SIG-M5 treated with dmso at 0.1 percent for 504 hours (cell line): ENCODE measurements around the gene GP2.
"Not testable (repeated sequence)": the region's sequence is repeated elsewhere in the genome, so short reads cannot be mapped to it uniquely, and the experiment has no call there.

Source experiments
- DNase-seq: peaks from one replicate; lab custom pipeline; 2025; ENCODE audit not compliant: unreplicated experiment; lab: John Stamatoyannopoulos, UW

Gene GP2

DNA sequence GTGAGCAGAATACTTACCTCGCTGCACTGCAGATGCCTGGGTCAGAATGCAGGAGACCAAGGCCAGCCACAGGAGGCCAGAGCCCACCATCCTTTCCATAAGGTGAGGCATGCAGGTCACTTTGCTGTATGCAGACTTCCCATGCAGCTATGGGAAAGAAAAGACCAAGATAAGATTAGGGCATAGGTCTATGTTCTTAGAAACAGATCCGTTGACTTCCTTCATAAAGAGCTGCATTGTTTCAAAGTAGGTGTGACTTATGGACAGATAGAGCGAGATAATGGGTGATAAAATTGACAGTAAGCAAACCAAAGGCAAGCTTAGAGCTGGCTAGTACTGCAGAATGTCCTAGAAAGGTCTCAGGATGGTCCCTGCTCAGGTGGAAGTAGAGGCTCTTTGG is 992 bp downstream of the GP2 start:
- no peak for DNase-seq

DNA sequence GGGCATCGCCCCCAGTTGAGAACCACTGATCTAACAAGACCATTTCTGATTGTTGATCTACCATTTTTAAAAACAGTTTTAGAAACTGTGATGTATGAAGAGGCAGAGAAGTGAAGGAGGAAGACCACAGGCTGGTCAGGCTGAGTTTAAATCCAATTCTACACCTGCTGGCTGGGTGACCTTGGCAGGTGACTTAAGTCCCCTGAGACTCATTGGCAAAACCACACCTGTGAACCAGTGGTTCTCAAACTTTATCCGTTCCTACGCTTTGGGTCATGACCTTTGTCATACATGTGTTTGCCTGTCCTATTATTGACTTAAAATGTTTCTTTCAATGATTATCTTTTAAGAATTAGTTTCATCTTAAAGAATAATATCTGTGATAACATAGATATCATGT is 2.3 kb downstream of the GP2 start:
- no peak for DNase-seq

GRCh38 chr16:20323591-20324117 is 3.7 kb downstream of the GP2 start:
- no peak for DNase-seq

GRCh38 chr16:20322696-20323095 is 4.6 kb downstream of the GP2 start:
- no peak for DNase-seq

- DNase-seq, result no peak
These were observed 5.6 kb downstream of the GP2 start for GRCh38 chr16:20321671-20322070.

DNA sequence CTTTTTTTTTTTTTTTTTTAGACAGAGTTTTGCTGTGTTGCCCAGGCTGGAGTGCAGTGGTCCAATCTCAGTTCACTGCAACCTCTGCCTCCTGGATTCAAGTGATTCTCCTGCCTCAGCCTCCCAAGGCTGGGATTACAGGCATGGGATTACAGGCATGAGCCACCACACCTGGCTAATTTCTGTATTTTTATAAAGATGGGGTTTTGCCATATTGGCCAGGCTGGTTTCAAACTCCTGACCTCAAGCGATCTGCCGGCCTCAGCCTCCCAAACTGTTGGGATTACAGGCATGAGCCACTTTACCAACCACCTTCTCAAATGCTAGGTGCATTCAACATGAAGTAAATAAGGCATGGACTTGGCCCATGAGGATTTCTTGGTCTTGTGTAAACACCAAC is 6.3 kb downstream of the GP2 start:
- DNase-seq, result not testable (repeated sequence)

- no peak for DNase-seq
These were observed 6.7 kb downstream of the GP2 start for GRCh38 chr16:20320592-20320991.

GRCh38 chr16:20320178-20320577 is 7.1 kb downstream of the GP2 start:
- no peak for DNase-seq

DNA sequence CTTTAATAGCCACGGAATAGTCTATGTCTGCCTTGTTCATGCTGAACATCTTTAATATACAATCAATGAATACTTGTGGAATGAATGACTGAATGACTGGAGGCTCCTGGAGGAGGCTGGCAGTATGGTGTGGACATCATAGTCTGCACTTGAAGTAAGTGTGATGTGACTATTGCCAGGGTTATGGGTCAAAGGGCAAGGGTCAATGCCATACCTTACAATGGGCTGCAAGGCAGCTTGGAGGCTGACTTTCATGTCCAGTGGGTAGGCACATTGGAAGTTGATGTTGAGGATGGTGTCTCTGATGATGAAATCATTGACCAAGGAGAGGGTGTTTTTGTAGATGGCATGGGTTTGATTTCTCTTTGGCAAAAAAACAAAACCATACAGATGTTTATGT is 7.9 kb downstream of the GP2 start:
- DNase-seq, result no peak

GRCh38 chr16:20318437-20318836 is 8.9 kb downstream of the GP2 start:
- DNase-seq, result no peak

- no peak for DNase-seq
These were observed 9.3 kb downstream of the GP2 start for GRCh38 chr16:20318006-20318405.

DNA sequence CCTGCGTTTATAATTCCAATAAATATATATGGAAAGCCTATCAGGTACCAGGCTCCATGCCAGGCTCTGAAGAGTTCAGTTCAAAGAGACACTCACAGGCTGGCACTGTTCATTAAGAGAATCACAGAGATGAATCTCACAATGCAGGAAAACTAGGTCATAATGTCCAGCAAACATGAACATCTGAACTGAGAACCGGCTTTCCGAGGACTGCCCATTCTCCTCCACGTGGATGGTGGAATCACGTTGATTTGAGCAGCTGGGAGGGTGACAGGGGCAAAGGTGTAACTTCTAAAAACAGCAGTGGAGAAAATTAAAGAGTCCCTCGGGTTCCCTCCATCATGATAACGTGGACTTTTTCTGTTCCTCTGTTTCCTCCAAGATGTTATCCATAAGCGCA is 10.2 kb downstream of the GP2 start:
- no peak for DNase-seq

- no peak for DNase-seq
These were observed 10.6 kb downstream of the GP2 start for GRCh38 chr16:20316715-20317114.

DNA sequence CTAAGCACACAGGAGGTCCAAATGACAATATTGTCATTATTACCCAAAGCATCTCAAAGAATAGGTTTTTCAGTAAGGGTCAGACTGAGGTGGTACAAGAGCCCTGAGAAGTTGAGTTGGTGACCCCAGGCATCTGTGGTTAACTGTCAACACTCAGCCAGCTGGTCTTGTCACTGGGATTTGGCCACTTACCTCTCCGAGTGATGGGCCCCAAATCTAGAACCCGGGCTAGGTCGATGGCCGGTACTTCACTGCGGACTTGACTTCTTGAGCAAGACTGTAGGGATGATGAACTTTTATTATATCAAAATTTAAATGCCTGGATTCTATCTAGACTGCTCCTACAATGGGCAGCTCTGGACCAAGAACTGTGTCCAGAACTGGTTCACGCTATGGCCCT is 11.5 kb downstream of the GP2 start:
- DNase-seq, result no peak

GRCh38 chr16:20314575-20314974 is 12.7 kb downstream of the GP2 start:
- no peak for DNase-seq

GRCh38 chr16:20313741-20314140 is 13.6 kb downstream of the GP2 start:
- DNase-seq, result no peak

- not testable (repeated sequence) for DNase-seq
These were observed 14.7 kb downstream of the GP2 start for GRCh38 chr16:20312536-20313095.

GRCh38 chr16:20311548-20311947 is 15.8 kb downstream of the GP2 start:
- DNase-seq, result no peak

DNA sequence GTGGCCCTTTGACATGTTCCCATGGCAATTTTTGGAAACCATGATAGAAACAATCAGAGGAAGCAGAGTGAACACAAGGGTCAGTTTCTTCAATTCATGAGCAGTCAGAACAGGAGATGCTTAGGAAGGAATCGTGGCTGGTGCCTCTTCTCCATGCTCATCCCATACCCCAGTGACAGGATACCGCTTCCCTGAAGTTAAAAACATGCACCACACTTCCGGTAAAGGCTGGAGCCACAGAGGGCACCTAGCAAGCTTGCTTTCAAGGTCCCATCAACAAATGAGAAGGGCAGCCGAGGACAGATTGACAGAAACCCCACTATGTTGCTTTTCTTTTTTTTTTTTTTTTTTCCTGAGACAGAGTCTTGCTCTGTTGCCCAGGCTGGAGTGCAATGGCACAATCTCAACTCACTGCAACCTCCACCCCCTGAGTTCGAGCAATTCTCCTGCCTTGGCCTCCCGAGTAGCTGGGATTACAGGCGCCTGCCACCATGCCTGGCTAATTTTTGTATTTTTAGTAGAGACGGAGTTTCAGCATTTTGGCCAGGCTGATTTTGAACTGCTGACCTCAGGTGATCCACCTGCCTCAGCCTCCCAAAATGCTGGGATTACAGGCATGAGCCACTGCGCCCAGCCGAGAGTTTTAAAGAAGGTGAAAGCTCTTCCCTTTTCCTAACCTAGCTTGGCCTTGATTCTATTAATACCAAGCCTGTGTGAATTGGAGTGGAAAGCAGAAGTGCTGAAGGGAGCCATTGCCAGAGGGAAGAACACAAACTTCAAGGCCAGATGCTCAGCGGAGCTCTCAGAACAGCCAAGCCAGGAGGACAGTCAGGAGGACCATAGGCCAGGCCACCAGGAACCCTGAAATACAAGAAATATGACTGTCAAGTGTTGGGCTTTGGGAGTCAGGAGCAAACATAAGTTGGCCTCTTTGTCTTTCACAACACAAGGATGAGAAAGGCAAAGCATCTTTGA is 16.6 kb downstream of the GP2 start:
- no peak for DNase-seq

GRCh38 chr16:20309786-20310185 is 17.5 kb downstream of the GP2 start:
- no peak for DNase-seq

- DNase-seq, result no peak
These were observed 18.3 kb downstream of the GP2 start for GRCh38 chr16:20308801-20309590.

DNA sequence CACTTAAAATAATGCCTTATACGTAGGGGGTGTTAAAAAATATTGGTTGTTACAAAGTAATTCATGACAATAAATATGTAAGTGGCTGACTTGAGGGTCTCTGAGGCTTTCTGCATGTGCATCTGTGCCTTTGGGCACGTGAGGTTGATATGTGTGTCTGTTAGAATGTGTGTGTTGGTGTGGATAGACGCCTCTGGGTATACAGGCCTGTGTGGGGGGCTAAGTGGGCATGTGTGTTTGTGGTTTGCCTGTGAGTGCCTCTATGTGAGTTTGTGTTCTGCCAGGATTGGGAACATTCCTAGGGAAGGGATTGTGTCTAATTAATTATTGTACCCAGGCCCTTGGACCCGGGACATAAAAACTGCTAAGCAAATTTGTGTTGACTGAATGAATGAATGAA is 19.0 kb downstream of the GP2 start:
- DNase-seq, result no peak
